ENCODE data around the gene DNASE1L1. TPM values are rescaled to one million over a fixed set of nuclear protein-coding genes. Genes with fewer than 3 reads are reported as not detected.

Gene DNASE1L1
- total RNA-seq, 1 donor from 2014 or later = 18.6 TPM

- TF ChIP-seq CTCF (IDR thresholded peaks at IDR 0.05; ENCODE audit: unreplicated experiment) = no peak
- Mint-ChIP-seq H3K27me3 (ENCODE audit: low read depth) (no peaks in the 10 kb centered on the region), H3K36me3 (peaks cover 6% of the 10 kb centered on the region), H3K27ac (peak overlapping the region; percentile 89), H3K4me3 (peak overlapping the region; percentile 86), H3K9me3 (peaks cover 3% of the 10 kb centered on the region), H3K4me1 (peaks cover 13% of the 10 kb centered on the region)
- DNase-seq (ENCODE audit: low spot score in 2 of 2, unreplicated experiment in 2 of 2) = no peak
These were observed 41.4 kb downstream of the DNASE1L1 start for GRCh38 chrX:154367474-154368308.

GRCh38 chrX:154366666-154367055 is 42.4 kb downstream of the DNASE1L1 start:
- H3K9me3 Mint-ChIP-seq = peaks cover 3% of the 10 kb centered on the region
- H3K27me3 Mint-ChIP-seq (ENCODE audit: low read depth) = no peaks in the 10 kb centered on the region
- H3K36me3 Mint-ChIP-seq = peaks cover 7% of the 10 kb centered on the region
- no peak overlapping the region for H3K4me3 Mint-ChIP-seq
- no peak for TF ChIP-seq CTCF (IDR thresholded peaks at IDR 0.05; ENCODE audit: unreplicated experiment)
- H3K4me1 Mint-ChIP-seq = peaks cover 5% of the 10 kb centered on the region
- peak overlapping the region; percentile 39 for H3K27ac Mint-ChIP-seq
- DNase-seq (ENCODE audit: low spot score in 2 of 2, unreplicated experiment in 2 of 2) = no peak

- no peak overlapping the region for H3K27ac Mint-ChIP-seq
- peaks cover 3% of the 10 kb centered on the region for H3K9me3 Mint-ChIP-seq
- peaks cover 7% of the 10 kb centered on the region for H3K36me3 Mint-ChIP-seq
These were observed 42.9 kb downstream of the DNASE1L1 start for GRCh38 chrX:154365997-154366665.

GRCh38 chrX:154365052-154365600 is 43.9 kb downstream of the DNASE1L1 start:
- H3K27ac Mint-ChIP-seq = no peak overlapping the region
- H3K4me1 Mint-ChIP-seq = peaks cover 5% of the 10 kb centered on the region
- TF ChIP-seq CTCF (IDR thresholded peaks at IDR 0.05; ENCODE audit: unreplicated experiment) = no peak
- H3K4me3 Mint-ChIP-seq = no peak overlapping the region
- H3K9me3 Mint-ChIP-seq = peaks cover 3% of the 10 kb centered on the region
- H3K36me3 Mint-ChIP-seq = peaks cover 7% of the 10 kb centered on the region
- DNase-seq (ENCODE audit: low spot score in 2 of 2, unreplicated experiment in 2 of 2) = no peak
- H3K27me3 Mint-ChIP-seq (ENCODE audit: low read depth) = no peaks in the 10 kb centered on the region

More at GRCh38 chrX:154365997-154366665, 42.9 kb downstream of the DNASE1L1 start:
- no peaks in the 10 kb centered on the region for H3K27me3 Mint-ChIP-seq (ENCODE audit: low read depth)
- no peak overlapping the region for H3K4me3 Mint-ChIP-seq
- no peak for TF ChIP-seq CTCF (IDR thresholded peaks at IDR 0.05; ENCODE audit: unreplicated experiment)
- DNase-seq (ENCODE audit: low spot score in 2 of 2, unreplicated experiment in 2 of 2) = no peak
- peaks cover 5% of the 10 kb centered on the region for H3K4me1 Mint-ChIP-seq

GRCh38 chrX:154363706-154364439 is 45.2 kb downstream of the DNASE1L1 start:
- Mint-ChIP-seq H3K36me3 (peaks cover 9% of the 10 kb centered on the region), H3K4me1 (peaks cover 5% of the 10 kb centered on the region), H3K9me3 (peaks cover 3% of the 10 kb centered on the region), H3K27ac (no peak overlapping the region), H3K4me3 (no peak overlapping the region), H3K27me3 (ENCODE audit: low read depth) (no peaks in the 10 kb centered on the region)
- DNase-seq (ENCODE audit: low spot score in 2 of 2, unreplicated experiment in 2 of 2) = no peak
- no peak for TF ChIP-seq CTCF (IDR thresholded peaks at IDR 0.05; ENCODE audit: unreplicated experiment)

Data from mesothelial cell of epicardium (in vitro differentiated cells).